Sigmoid colon (tissue), 7 donors: ENCODE results near the gene SCAF4. TPM values are rescaled to one million over a fixed set of nuclear protein-coding genes. Genes with fewer than 3 reads are reported as not detected.

Source experiments
- DNase-seq: peaks from one replicate; pipeline ENCODE4 v3.0.0-alpha.2; 2019
- H3K27ac ChIP-seq, 4 donors: fragments of 200-600 bp; sonication (generic); one replicate each; pipeline ENCODE4 v1.5.1; 2016 to 2019; ENCODE audit warnings: mild to moderate bottlenecking in 1 of 4
- H3K27me3 ChIP-seq, 3 donors: fragments of 200-600 bp; sonication (generic); one replicate each; pipeline ENCODE4 v1.5.1; 2019; ENCODE audit warnings: mild to moderate bottlenecking in 1 of 3
- H3K36me3 ChIP-seq, 4 donors: fragments of 200-600 bp; sonication (generic); one replicate each; pipeline ENCODE4 v1.5.1; 2016 to 2019
- H3K4me1 ChIP-seq, 4 donors: fragments of 200-600 bp; sonication (generic); one replicate each; pipeline ENCODE4 v1.5.1; 2017 to 2019
- H3K4me3 ChIP-seq, 4 donors: fragments of 200-600 bp; sonication (generic); one replicate each; pipeline ENCODE4 v1.5.1; 2017 to 2019; ENCODE audit warnings: mild to moderate bottlenecking in 2 of 4, moderate library complexity in 1 of 4
- H3K9me3 ChIP-seq, 4 donors: fragments of 200-600 bp in 3 of 4; sonication (generic) in 3 of 4; one replicate each; pipeline versions ENCODE4 v1.5.1 to v1.6.1; 2013 to 2019
- EP300 ChIP-seq, 4 donors: sonication (generic); formaldehyde crosslinking; IDR thresholded peaks; one replicate each; pipeline ENCODE4 v1.6.1; 2017; ENCODE audit warnings: antibody characterized with exemption in 4 of 4
- POLR2A ChIP-seq, 2 donors: fragments of 450-650 bp; IDR thresholded peaks; one replicate each; pipeline ENCODE4 v1.6.1; 2016; ENCODE audit warnings: antibody characterized with exemption in 2 of 2, mild to moderate bottlenecking in 2 of 2, moderate library complexity in 2 of 2
- POLR2AphosphoS5 ChIP-seq, 4 donors: sonication (generic); formaldehyde crosslinking; IDR thresholded peaks; one replicate each; pipeline ENCODE4 v1.6.1; 2017; ENCODE audit warnings: antibody characterized with exemption in 4 of 4
- WGBS, 2 donors: extraction: QIAGEN DNeasy Blood & Tissue Kit; methylation state at CpG; one replicate each; pipeline ENCODE4 v1.1.7; 2013; 5-methylcytosine and 5-hydroxymethylcytosine counted together
- intact Hi-C: fragments of 100-400 bp; cut with DNase I; formaldehyde crosslinking; loops from one replicate; pipeline ENCODE4 v1.15.1; 2023
- polyA plus RNA-seq, 3 donors: library from polyadenylated mRNA; stranded (reverse); fragments of 200-250 nt; gene quantifications; one replicate each; pipeline ENCODE4 v1.2.3, GENCODE V29; 2013
- total RNA-seq, 4 donors: library from RNA; depleted of rRNA; stranded (reverse); fragments of >200 nt; gene quantifications; one replicate each; pipeline ENCODE4 v1.1.0, GENCODE V29; 2016
- TF ChIP-seq, protein P1 (sequence below), 4 experiments: fragments of 450-650 bp in 3 of 4; fragments of 200-600 bp in 1 of 4; IDR thresholded peaks; one replicate each; pipeline ENCODE4 v1.5.1; 2016 to 2019; ENCODE audit warnings: antibody characterized with exemption in 4 of 4, mild to moderate bottlenecking in 3 of 4, moderate library complexity in 2 of 4
- donor health status: healthy with polysubstance abuse.
- donor health status: Bipolar disorder and iron deficiency.
- donor health status: healthy.

SCAF4 gene
- total and polyA plus RNA-seq, 7 donors, result 6.0 to 19.1 (median 11.4) TPM

DNA sequence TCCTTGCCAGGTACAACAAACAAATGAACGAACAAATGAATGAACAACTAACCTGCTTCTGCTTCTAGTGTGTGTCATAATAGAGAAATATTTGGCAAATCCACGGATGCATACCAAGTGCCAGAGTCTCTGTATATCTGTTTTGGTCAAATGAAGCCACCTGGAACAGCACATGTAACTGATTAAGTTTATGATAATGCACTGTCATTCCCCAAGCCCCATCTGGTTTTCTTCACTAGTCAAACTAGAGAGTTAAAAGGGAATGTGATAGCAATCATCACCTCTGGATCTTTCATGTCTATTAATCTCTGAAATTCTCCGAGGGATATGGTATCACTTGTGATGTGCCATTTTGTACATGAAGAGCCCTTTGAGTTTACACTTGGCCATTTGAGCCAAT, 21.0 kb upstream of the SCAF4 start:
- H3K9me3 ChIP-seq, result no peaks in the 10 kb centered on the region
- DNase-seq, result no peak
- intact Hi-C loops, result no loop called here
- H3K4me1 ChIP-seq, result no peaks in the 10 kb centered on the region
- no peaks in the 10 kb centered on the region for H3K27me3 ChIP-seq
- H3K27ac ChIP-seq, result no peak overlapping the region
- no peaks in the 10 kb centered on the region for H3K36me3 ChIP-seq
- WGBS, 2 donors, result 83 to 86% methylated on average over 3 of the region's 3 CpGs
- TF ChIP-seq POLR2A (IDR thresholded peaks at IDR 0.05) (no peak), POLR2AphosphoS5 (IDR thresholded peaks at IDR 0.05) (no peak), EP300 (IDR thresholded peaks at IDR 0.05) (no peak)
- TF ChIP-seq, protein P1, sequence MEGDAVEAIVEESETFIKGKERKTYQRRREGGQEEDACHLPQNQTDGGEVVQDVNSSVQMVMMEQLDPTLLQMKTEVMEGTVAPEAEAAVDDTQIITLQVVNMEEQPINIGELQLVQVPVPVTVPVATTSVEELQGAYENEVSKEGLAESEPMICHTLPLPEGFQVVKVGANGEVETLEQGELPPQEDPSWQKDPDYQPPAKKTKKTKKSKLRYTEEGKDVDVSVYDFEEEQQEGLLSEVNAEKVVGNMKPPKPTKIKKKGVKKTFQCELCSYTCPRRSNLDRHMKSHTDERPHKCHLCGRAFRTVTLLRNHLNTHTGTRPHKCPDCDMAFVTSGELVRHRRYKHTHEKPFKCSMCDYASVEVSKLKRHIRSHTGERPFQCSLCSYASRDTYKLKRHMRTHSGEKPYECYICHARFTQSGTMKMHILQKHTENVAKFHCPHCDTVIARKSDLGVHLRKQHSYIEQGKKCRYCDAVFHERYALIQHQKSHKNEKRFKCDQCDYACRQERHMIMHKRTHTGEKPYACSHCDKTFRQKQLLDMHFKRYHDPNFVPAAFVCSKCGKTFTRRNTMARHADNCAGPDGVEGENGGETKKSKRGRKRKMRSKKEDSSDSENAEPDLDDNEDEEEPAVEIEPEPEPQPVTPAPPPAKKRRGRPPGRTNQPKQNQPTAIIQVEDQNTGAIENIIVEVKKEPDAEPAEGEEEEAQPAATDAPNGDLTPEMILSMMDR (IDR thresholded peaks at IDR 0.05), result no peak
- no peak overlapping the region for H3K4me3 ChIP-seq

DNA sequence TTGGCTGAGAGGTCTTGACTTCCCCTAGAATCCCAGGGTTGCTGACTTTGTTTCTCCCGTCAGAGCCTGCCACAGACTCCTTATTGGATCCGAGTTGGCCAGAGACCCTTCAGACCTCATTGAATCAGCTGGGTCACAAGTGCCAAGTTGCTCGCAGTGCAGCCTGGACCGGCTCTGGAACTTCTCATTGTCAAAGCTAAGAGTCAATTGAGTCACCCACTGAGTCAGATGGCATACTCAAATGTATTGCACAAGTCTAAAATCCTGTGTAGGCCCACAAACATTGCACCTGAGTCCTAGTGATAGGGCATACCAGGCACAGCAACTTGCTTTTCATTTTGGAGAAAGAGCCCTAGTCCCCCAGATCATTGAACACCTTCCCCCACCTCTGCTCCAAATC, 20.4 kb upstream of the SCAF4 start:
- intact Hi-C loops, result no loop called here
- WGBS, 2 donors, result 95% methylated on average over 4 of the region's 4 CpGs

DNA sequence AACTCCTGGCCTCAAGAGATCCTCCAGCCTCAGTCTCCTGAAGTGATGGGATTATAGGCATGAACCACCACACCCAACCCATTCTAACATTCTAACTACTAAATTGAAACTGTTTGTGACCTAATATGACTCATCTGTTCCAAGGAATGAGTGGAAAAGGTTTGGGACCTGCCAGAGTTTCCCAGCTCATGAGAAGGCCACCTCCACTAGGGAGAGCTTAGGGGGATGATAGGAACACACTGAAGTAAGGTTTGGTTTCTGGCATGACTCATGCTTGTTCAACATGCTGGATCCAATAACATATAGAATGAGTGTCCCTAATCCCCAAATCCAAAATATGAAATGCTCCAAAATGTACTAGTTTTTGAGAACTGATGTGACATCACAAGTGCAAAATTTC, 18.9 kb upstream of the SCAF4 start:
- Histone ChIP-seq H3K9me3 (no peaks in the 10 kb centered on the region), H3K27ac (no peak overlapping the region), H3K4me1 (no peaks in the 10 kb centered on the region), H3K36me3 (no peaks in the 10 kb centered on the region), H3K4me3 (no peak overlapping the region), H3K27me3 (no peaks in the 10 kb centered on the region)
- intact Hi-C loops, result no loop called here
- TF ChIP-seq EP300 (IDR thresholded peaks at IDR 0.05), result no peak
- TF ChIP-seq POLR2AphosphoS5 (IDR thresholded peaks at IDR 0.05), result no peak
- TF ChIP-seq, protein P1 (IDR thresholded peaks at IDR 0.05), result no peak
- no peak for TF ChIP-seq POLR2A (IDR thresholded peaks at IDR 0.05)
- DNase-seq, result no peak

More for the DNA sequence above, 20.4 kb upstream of the SCAF4 start:
- H3K4me3 ChIP-seq, result no peak overlapping the region
- no peak for TF ChIP-seq POLR2AphosphoS5 (IDR thresholded peaks at IDR 0.05)
- TF ChIP-seq, protein P1 (IDR thresholded peaks at IDR 0.05), result no peak
- TF ChIP-seq POLR2A (IDR thresholded peaks at IDR 0.05), result no peak
- TF ChIP-seq EP300 (IDR thresholded peaks at IDR 0.05), result no peak
- H3K27ac ChIP-seq, result no peak overlapping the region
- no peak for DNase-seq
- no peaks in the 10 kb centered on the region for H3K36me3 ChIP-seq
- H3K4me1 ChIP-seq, result no peaks in the 10 kb centered on the region
- H3K9me3 ChIP-seq, result no peaks in the 10 kb centered on the region
- no peaks in the 10 kb centered on the region for H3K27me3 ChIP-seq

DNA sequence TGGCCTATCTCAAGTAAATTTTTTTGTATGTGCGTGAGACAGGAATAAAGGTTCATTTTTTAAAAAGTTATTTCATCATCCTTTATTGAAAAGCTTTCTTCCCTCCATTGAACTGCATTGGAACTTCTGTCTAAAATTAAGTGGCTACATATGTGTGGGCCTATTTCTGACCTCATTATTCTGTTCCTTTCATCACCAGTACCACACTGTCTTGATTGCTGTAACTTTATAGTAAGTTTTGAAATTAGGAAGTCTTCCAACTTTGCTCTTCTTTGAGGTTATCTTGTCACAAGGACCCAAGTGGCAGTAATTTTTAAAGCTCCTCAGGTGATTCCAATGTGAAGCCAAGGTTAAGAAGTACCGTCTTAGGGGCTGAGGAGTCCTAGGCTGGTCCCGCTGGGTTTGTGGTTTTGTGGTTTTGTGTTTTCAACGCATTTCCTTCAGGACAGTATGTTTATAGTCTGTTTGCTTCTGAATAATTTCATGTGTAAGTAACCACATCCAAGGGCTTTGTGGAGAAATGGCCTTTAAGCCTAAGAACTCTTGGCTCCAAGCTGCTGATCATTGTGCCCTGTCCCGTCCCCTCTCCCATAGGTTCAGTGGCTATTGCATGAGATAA, 12.4 kb upstream of the SCAF4 start:
- no peaks in the 10 kb centered on the region for H3K4me1 ChIP-seq
- H3K4me3 ChIP-seq, result no peak overlapping the region
- TF ChIP-seq, protein P1 (IDR thresholded peaks at IDR 0.05), result no peak
- no peak for TF ChIP-seq POLR2A (IDR thresholded peaks at IDR 0.05)
- TF ChIP-seq POLR2AphosphoS5 (IDR thresholded peaks at IDR 0.05), result no peak
- TF ChIP-seq EP300 (IDR thresholded peaks at IDR 0.05), result no peak
- no peak overlapping the region for H3K27ac ChIP-seq
- H3K27me3 ChIP-seq, result no peaks in the 10 kb centered on the region
- H3K9me3 ChIP-seq, result no peaks in the 10 kb centered on the region
- WGBS, 2 donors, result 60 to 90% methylated on average over 5 of the region's 5 CpGs
- intact Hi-C loops, result no loop called here
- no peaks in the 10 kb centered on the region for H3K36me3 ChIP-seq
- no peak for DNase-seq

DNA sequence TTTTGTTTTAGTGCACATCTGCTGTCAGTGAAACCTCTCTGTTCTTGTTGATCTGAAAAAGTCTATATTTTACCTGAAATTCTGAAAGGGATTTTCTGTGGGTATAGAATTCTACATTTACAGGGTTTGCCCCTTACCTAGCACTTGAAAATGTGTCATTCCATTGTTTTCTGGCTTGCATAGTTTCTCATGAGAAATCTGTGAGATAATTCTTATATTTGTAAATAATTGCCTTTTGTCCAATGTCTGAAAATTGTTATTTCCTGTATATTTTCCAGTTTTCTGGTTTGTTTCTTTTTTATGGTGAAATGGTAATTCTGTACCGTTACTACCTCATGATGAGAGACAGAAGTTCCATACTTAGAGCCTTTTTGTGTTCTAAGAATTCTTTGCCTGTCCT, 11.8 kb upstream of the SCAF4 start:
- no peak overlapping the region for H3K27ac ChIP-seq
- TF ChIP-seq POLR2A (IDR thresholded peaks at IDR 0.05) (no peak), POLR2AphosphoS5 (IDR thresholded peaks at IDR 0.05) (no peak), EP300 (IDR thresholded peaks at IDR 0.05) (no peak)
- TF ChIP-seq, protein P1 (IDR thresholded peaks at IDR 0.05), result no peak
- no peaks in the 10 kb centered on the region for H3K36me3 ChIP-seq
- no peak overlapping the region for H3K4me3 ChIP-seq
- intact Hi-C loops, result no loop called here
- H3K27me3 ChIP-seq, result no peaks in the 10 kb centered on the region
- WGBS, 2 donors, result 93 to 94% methylated on average over 1 of the region's 1 CpG
- H3K4me1 ChIP-seq, result no peaks in the 10 kb centered on the region
- no peak for DNase-seq
- H3K9me3 ChIP-seq, result no peaks in the 10 kb centered on the region
